Measurements from ENCODE around the gene FGF12. TPM values are rescaled to one million over a fixed set of nuclear protein-coding genes. Genes with fewer than 3 reads are reported as not detected.

FGF12 gene
- total and polyA plus RNA-seq, 2 donors (not counting 1 experiment from before 2014, with no cell fraction given): 0.03 TPM; not detected in 1

GRCh38 chr3:192352142-192352541, 375.2 kb downstream of the FGF12 start:
- Histone ChIP-seq H3K4me2 (replicated peaks; ENCODE audit: low read depth, low read length, poor library complexity, severe bottlenecking) (no peak overlapping the region), H4K20me1 (ENCODE audit: control insufficient read depth, insufficient read depth, low read length, poor library complexity, severe bottlenecking) (no peaks in the 10 kb centered on the region), H3K36me3 (replicated peaks in 1 of 2; ENCODE audit: control extremely low read depth in 1 of 2, control insufficient read depth in 1 of 2, extremely low read depth in 1 of 2, insufficient read depth in 2 of 2, low read length in 1 of 2) (no peaks in the 10 kb centered on the region), H3K27me3 (replicated peaks in 1 of 4; ENCODE audit: control extremely low read depth in 1 of 4, control insufficient read depth in 3 of 4, insufficient read depth in 4 of 4, low read length in 3 of 4) (no peaks in the 10 kb centered on the region), H3K4me1 (ENCODE audit: control insufficient read depth in 2 of 2, insufficient read depth in 2 of 2, low read length in 2 of 2) (no peaks in the 10 kb centered on the region), H3K4me3 (ENCODE audit: control extremely low read depth in 1 of 5, extremely low read depth in 1 of 5, insufficient read depth in 1 of 5, low read depth in 2 of 5, low read length in 4 of 5) (no peak overlapping the region), H2AFZ (ENCODE audit: insufficient read depth, low read depth, low read length, poor library complexity, severe bottlenecking) (no peak overlapping the region), H3K79me2 (ENCODE audit: control insufficient read depth, insufficient read depth, low read length) (no peaks in the 10 kb centered on the region), H3K27ac (ENCODE audit: low read length in 2 of 2) (no peak overlapping the region), H3K9ac (ENCODE audit: low read length) (no peak overlapping the region), H3K9me3 (ENCODE audit: control extremely low read depth in 1 of 3, control insufficient read depth in 2 of 3, insufficient read depth in 1 of 3, low read length in 2 of 3) (no peaks in the 10 kb centered on the region)
- intact Hi-C loops (cut with micrococcal nuclease): no loop called here
- ChIA-PET POLR2A (no interaction called here), CTCF (no interaction called here)
- H3K9me3 Mint-ChIP-seq (ENCODE audit: insufficient read depth): no peaks in the 10 kb centered on the region
- H3K4me3 Mint-ChIP-seq: no peak overlapping the region
- H3K27me3 Mint-ChIP-seq: no peaks in the 10 kb centered on the region
- no peak overlapping the region for H3K27ac Mint-ChIP-seq
- no peak for ATAC-seq (ENCODE audit: low read depth)
- no peaks in the 10 kb centered on the region for H3K4me1 Mint-ChIP-seq
- TF ChIP-seq EZH2 (IDR thresholded peaks at IDR 0.05; ENCODE audit: borderline replicate concordance, insufficient read depth, low read depth, low read length, poor library complexity, severe bottlenecking) (no peak), CTCF (IDR thresholded peaks at IDR 0.05) (no peak)
- DNase-seq: no peak

GRCh38 chr3:192351441-192351840, 375.9 kb downstream of the FGF12 start:
- no peak overlapping the region for H3K27ac ChIP-seq (ENCODE audit: low read length in 2 of 2)
- no peak for ATAC-seq (ENCODE audit: low read depth)
- H3K27me3 ChIP-seq (replicated peaks in 1 of 4; ENCODE audit: control extremely low read depth in 1 of 4, control insufficient read depth in 3 of 4, insufficient read depth in 4 of 4, low read length in 3 of 4): no peaks in the 10 kb centered on the region
- H3K9ac ChIP-seq (ENCODE audit: low read length): no peak overlapping the region
- H3K4me3 Mint-ChIP-seq: no peak overlapping the region
- no peaks in the 10 kb centered on the region for H4K20me1 ChIP-seq (ENCODE audit: control insufficient read depth, insufficient read depth, low read length, poor library complexity, severe bottlenecking)
- H3K4me3 ChIP-seq (ENCODE audit: control extremely low read depth in 1 of 5, extremely low read depth in 1 of 5, insufficient read depth in 1 of 5, low read depth in 2 of 5, low read length in 4 of 5): no peak overlapping the region
- no peak overlapping the region for H2AFZ ChIP-seq (ENCODE audit: insufficient read depth, low read depth, low read length, poor library complexity, severe bottlenecking)
- H3K4me2 ChIP-seq (replicated peaks; ENCODE audit: low read depth, low read length, poor library complexity, severe bottlenecking): no peak overlapping the region
- no peaks in the 10 kb centered on the region for H3K36me3 ChIP-seq (replicated peaks in 1 of 2; ENCODE audit: control extremely low read depth in 1 of 2, control insufficient read depth in 1 of 2, extremely low read depth in 1 of 2, insufficient read depth in 2 of 2, low read length in 1 of 2)
- no peaks in the 10 kb centered on the region for H3K4me1 Mint-ChIP-seq
- no peaks in the 10 kb centered on the region for H3K9me3 ChIP-seq (ENCODE audit: control extremely low read depth in 1 of 3, control insufficient read depth in 2 of 3, insufficient read depth in 1 of 3, low read length in 2 of 3)
- no peaks in the 10 kb centered on the region for H3K79me2 ChIP-seq (ENCODE audit: control insufficient read depth, insufficient read depth, low read length)
- CTCF ChIA-PET: no interaction called here
- no peaks in the 10 kb centered on the region for H3K27me3 Mint-ChIP-seq
- no peak overlapping the region for H3K27ac Mint-ChIP-seq
- intact Hi-C loops (cut with micrococcal nuclease): no loop called here
- TF ChIP-seq CTCF (IDR thresholded peaks at IDR 0.05): no peak
- no peak for TF ChIP-seq EZH2 (IDR thresholded peaks at IDR 0.05; ENCODE audit: borderline replicate concordance, insufficient read depth, low read depth, low read length, poor library complexity, severe bottlenecking)
- H3K9me3 Mint-ChIP-seq (ENCODE audit: insufficient read depth): no peaks in the 10 kb centered on the region
- DNase-seq: no peak
- H3K4me1 ChIP-seq (ENCODE audit: control insufficient read depth in 2 of 2, insufficient read depth in 2 of 2, low read length in 2 of 2): no peaks in the 10 kb centered on the region
- POLR2A ChIA-PET: no interaction called here
- WGBS (ENCODE audit: insufficient coverage): no CpG with 5 or more reads among the region's 3 CpGs
